Measurements from ENCODE around the gene RASSF8. TPM values are rescaled to one million over a fixed set of nuclear protein-coding genes. Genes with fewer than 3 reads are reported as not detected.

RASSF8 gene
- total and polyA plus RNA-seq, 2 of the 8 experiments (the other 6 are each of a cell fraction or from before 2014, with no cell fraction given) = 6.4 to 46.7 TPM

DNA sequence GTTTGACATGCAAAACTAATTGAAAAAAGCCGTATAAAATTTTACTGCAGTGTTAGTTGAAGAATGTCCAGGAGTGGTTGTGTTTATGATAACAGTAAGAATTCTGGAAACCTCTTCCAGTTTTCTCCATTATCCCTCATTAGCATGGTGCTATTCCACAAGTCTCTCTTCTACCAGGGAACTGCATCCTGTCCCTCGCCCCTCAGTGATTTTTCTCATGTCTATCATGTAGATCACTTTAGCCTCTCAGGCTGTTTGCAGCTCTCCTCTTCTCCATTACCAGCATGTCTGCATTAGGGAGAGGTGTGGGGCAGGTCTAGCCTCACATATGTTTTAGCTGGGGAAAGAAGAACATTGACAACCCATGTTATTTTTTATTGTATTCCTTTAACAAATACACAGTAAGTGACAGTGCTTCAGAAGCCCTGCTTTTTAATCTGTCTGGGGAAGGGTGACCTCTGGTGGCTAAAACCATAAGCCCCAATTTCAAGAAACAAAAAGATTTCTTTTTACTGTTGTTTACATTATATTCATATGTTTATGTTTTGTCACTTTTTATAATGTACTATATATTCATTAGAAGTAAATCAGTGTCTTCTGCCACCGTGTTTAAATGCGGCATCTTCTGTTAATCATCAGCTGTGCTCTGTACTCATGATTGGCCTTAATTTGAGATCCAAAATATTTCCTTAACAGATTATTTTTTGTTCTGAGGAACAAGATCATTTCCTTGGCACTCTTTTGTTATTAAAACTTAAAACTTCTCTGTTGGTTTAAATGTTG, 70.7 kb downstream of the RASSF8 start:
- Histone ChIP-seq H2BK20ac (ENCODE audit: low read length) (no peak overlapping the region), H3K4me1 (replicated peaks in 1 of 4; ENCODE audit: control insufficient read depth in 3 of 4, insufficient read depth in 4 of 4, low read length in 3 of 4) (peaks cover 0 to 2% (median 0%) of the 10 kb centered on the region in 4 experiments; a peak in 2 of 7 replicates), H4K91ac (replicated peaks; ENCODE audit: insufficient read length, low read length) (no peak overlapping the region), H3K79me2 (ENCODE audit: control insufficient read depth in 1 of 2, insufficient read depth in 2 of 2, low read length in 2 of 2) (peaks cover 0 to 35% of the 10 kb centered on the region in 2 experiments; a peak in 2 of 4 replicates), H2BK12ac (ENCODE audit: low read depth, low read length) (no peak overlapping the region), H4K20me1 (replicated peaks in 1 of 2; ENCODE audit: control insufficient read depth in 1 of 2, insufficient read depth in 2 of 2, low read length in 2 of 2) (peaks cover 0 to 1% of the 10 kb centered on the region in 2 experiments), H3K14ac (ENCODE audit: insufficient read length) (no peak overlapping the region), H2BK120ac (replicated peaks; ENCODE audit: low read depth, low read length) (no peak overlapping the region), H2AFZ (ENCODE audit: low read length) (no peak overlapping the region), H2AK5ac (ENCODE audit: low read depth, low read length) (no peak overlapping the region), H3K4ac (replicated peaks; ENCODE audit: insufficient read length, low read depth, low read length) (no peak overlapping the region), H3K4me2 (ENCODE audit: insufficient read depth in 1 of 2, low read depth in 2 of 2, low read length in 2 of 2) (no peak overlapping the region; a peak in 1 of 4 replicates), H3K27ac (ENCODE audit: low read depth, low read length) (no peak overlapping the region), H2BK15ac (ENCODE audit: low read length) (no peak overlapping the region), H3K18ac (ENCODE audit: extremely low read depth, low read length) (no peak overlapping the region), H3K9ac (replicated peaks in 1 of 4; ENCODE audit: extremely low read depth in 1 of 4, low read depth in 3 of 4, low read length in 3 of 4) (no peak overlapping the region), H2BK5ac (ENCODE audit: low read depth, low read length) (no peak overlapping the region), H3K23me2 (ENCODE audit: low read depth, low read length) (no peaks in the 10 kb centered on the region), H3K79me1 (ENCODE audit: low read depth, low read length) (peaks cover 11% of the 10 kb centered on the region), H3K9me3 (ENCODE audit: insufficient read depth in 2 of 2, low read depth in 1 of 2, low read length in 1 of 2) (no peaks in the 10 kb centered on the region), H3K23ac (ENCODE audit: insufficient read length) (no peak overlapping the region), H3K4me3 (ENCODE audit: extremely low read depth in 1 of 4, insufficient read depth in 2 of 4, low read depth in 3 of 4, low read length in 4 of 4) (no peak overlapping the region), H4K5ac (ENCODE audit: insufficient read length, low read depth, low read length) (no peak overlapping the region), H3K27me3 (replicated peaks in 1 of 4; ENCODE audit: control insufficient read depth in 3 of 4, extremely low read depth in 1 of 4, insufficient read depth in 3 of 4, low read length in 3 of 4) (no peaks in the 10 kb centered on the region), H4K8ac (ENCODE audit: extremely low read depth, insufficient read depth, low read length) (no peak overlapping the region), H3K36me3 (ENCODE audit: control insufficient read depth in 2 of 4, insufficient read depth in 4 of 4, low read length in 3 of 4) (no peaks in the 10 kb centered on the region), H3K56ac (replicated peaks; ENCODE audit: insufficient read length, low read depth, low read length) (no peak overlapping the region)
- 64% methylated on average over 4 of the region's 4 CpGs; no CpG with 5 or more reads in 1 of the 2 experiments for WGBS, 2 experiments (ENCODE audit: extremely low coverage in 1 of 2, insufficient coverage in 1 of 2, insufficient read length in 1 of 2, insufficient replicate concordance in 2 of 2, low coverage in 1 of 2, low lambda C conversion rate in 2 of 2, missing lambda C conversion rate in 1 of 2)
- FAIRE-seq = no peak
- ChIA-PET POLR2A (ENCODE audit: partially characterized antibody) (no interaction called here), CTCF (ENCODE audit: partially characterized antibody) (interaction anchor here (0.7 to 1.5 kb wide), 11 partner anchors 9 to 409 kb away, joined by 3 to 5 read pairs (median 4); no protein-coding TSS in a partner anchor)
- DNase-seq (ENCODE audit: low read depth in 1 of 2, low spot score in 2 of 2) = no peak
- TF ChIP-seq CTCF (IDR thresholded peaks at IDR 0.05; ENCODE audit: control extremely low read depth in 1 of 3, insufficient read depth in 1 of 3, low read depth in 1 of 3, low read length in 3 of 3) = peak in 2 of 3 experiments; percentile 47 to 52; a peak in 2 of 4 replicates
